ENCODE data around the gene CEMIP. TPM values are rescaled to one million over a fixed set of nuclear protein-coding genes. Genes with fewer than 3 reads are reported as not detected.
A peak's percentile ranks its signal among the peaks of the same experiment; 100 is the strongest.

CEMIP gene
- total and polyA plus RNA-seq, 12 donors, result 0.08 to 2.2 (median 0.35) TPM

DNA sequence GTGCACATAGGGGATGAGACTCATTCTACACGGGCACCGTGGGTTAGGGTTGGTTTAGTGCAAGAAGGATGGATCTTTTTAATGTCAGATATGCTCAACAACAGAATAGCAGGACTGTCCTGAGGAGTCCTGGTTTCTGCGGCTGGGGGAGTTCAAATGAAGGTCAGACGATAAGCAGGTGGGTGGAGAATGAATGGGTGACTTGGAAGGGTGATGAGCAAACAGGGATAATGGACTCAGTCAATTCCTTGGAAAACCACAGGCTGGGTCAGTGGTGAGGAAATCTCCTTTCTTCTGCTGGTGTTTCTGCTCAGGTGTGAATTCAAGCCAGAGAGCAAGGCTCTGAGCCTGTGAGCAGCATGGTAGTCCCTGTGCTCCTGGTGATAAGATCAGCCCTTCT lies 150.5 kb downstream of the CEMIP start:
- intact Hi-C loops (cut with DNase I), result no loop called here
- DNase-seq, result no peak
- Histone ChIP-seq H3K4me3 (no peak overlapping the region), H3K36me3 (replicated peaks in 1 of 2) (no peaks in the 10 kb centered on the region), H3K27me3 (no peaks in the 10 kb centered on the region), H3K4me1 (replicated peaks in 1 of 2) (no peaks in the 10 kb centered on the region), H3K27ac (no peak overlapping the region), H3K9me3 (replicated peaks in 1 of 3) (no peaks in the 10 kb centered on the region)
- TF ChIP-seq POLR2A (IDR thresholded peaks at IDR 0.05), result no peak
- TF ChIP-seq, protein P1, sequence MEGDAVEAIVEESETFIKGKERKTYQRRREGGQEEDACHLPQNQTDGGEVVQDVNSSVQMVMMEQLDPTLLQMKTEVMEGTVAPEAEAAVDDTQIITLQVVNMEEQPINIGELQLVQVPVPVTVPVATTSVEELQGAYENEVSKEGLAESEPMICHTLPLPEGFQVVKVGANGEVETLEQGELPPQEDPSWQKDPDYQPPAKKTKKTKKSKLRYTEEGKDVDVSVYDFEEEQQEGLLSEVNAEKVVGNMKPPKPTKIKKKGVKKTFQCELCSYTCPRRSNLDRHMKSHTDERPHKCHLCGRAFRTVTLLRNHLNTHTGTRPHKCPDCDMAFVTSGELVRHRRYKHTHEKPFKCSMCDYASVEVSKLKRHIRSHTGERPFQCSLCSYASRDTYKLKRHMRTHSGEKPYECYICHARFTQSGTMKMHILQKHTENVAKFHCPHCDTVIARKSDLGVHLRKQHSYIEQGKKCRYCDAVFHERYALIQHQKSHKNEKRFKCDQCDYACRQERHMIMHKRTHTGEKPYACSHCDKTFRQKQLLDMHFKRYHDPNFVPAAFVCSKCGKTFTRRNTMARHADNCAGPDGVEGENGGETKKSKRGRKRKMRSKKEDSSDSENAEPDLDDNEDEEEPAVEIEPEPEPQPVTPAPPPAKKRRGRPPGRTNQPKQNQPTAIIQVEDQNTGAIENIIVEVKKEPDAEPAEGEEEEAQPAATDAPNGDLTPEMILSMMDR (IDR thresholded peaks at IDR 0.05), result no peak
- 79 to 89% (median 88%) methylated on average over 4 of the region's 4 CpGs for WGBS, 4 donors

DNA sequence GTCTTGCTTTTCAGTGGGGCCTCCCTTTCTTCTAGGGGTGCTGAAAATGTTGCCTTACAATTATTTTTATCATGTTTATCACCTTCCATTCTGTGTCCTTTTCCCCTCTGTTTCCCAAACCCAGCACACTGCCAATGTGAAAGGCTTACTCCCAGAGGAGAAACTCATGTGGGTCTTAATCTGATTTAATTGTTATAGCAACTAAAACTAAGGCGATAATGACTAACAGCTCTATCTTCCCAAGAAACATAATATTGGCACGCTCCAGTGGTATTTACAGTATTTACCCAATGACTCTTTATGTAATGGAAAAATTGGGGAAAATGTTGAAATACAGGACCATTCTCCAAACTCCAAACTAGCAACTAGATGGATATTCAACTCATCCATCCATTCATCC lies 152.0 kb downstream of the CEMIP start:
- Histone ChIP-seq H3K4me1 (replicated peaks in 1 of 2) (no peaks in the 10 kb centered on the region), H3K9me3 (replicated peaks in 1 of 3) (no peaks in the 10 kb centered on the region), H3K27me3 (no peaks in the 10 kb centered on the region), H3K4me3 (no peak overlapping the region), H3K27ac (no peak overlapping the region), H3K36me3 (replicated peaks in 1 of 2) (no peaks in the 10 kb centered on the region)
- TF ChIP-seq POLR2A (IDR thresholded peaks at IDR 0.05), result no peak
- TF ChIP-seq, protein P1 (IDR thresholded peaks at IDR 0.05), result no peak
- WGBS, 4 donors, result 91 to 98% (median 94%) methylated on average over 2 of the region's 2 CpGs
- intact Hi-C loops (cut with DNase I), result no loop called here
- DNase-seq, result no peak

DNA sequence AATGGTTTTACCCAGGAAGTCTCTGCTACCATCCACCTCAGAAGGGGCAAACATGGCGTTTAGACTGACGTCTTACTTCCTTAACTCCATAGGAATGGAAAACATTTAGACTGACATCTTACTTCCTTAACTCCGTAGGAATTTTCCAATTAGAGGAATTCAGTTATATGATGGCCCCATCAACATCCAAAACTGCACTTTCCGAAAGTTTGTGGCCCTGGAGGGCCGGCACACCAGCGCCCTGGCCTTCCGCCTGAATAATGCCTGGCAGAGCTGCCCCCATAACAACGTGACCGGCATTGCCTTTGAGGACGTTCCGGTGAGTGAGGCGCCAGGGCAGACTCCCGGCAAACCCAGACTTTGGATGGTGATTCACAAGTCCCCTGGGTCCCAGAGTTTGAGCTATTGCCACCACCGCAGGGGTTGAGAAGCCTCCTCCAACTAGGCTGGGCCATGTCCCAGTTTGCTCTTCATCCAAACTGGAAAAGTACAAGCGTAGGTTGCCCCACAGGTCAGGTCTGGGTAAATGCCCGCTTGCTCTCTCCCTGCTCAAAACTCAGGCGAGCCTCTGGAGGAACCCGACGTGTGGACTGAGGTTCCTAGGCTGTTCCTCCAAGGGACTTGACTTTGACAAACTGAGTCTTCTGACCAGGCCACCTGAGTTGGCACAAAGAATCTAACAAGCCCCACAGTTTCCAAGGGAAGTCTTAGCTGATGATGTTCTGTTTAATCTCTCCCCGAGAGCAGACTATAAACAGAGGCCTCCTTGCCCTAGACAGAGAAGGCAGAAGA lies 152.7 kb downstream of the CEMIP start:
- H3K4me3 ChIP-seq, result no peak overlapping the region
- H3K27ac ChIP-seq, result peak overlapping the region in 1 of 5 donors; percentile 36
- intact Hi-C loops (cut with DNase I), result no loop called here
- H3K36me3 ChIP-seq (replicated peaks in 1 of 2), result no peaks in the 10 kb centered on the region
- 90 to 98% (median 94%) methylated on average over 12 to 20 of the region's 20 CpGs for WGBS, 4 donors
- no peaks in the 10 kb centered on the region for H3K9me3 ChIP-seq (replicated peaks in 1 of 3)
- TF ChIP-seq POLR2A (IDR thresholded peaks at IDR 0.05), result no peak
- TF ChIP-seq, protein P1 (IDR thresholded peaks at IDR 0.05), result no peak
- DNase-seq, result no peak
- H3K4me1 ChIP-seq (replicated peaks in 1 of 2), result no peaks in the 10 kb centered on the region
- H3K27me3 ChIP-seq, result no peaks in the 10 kb centered on the region

DNA sequence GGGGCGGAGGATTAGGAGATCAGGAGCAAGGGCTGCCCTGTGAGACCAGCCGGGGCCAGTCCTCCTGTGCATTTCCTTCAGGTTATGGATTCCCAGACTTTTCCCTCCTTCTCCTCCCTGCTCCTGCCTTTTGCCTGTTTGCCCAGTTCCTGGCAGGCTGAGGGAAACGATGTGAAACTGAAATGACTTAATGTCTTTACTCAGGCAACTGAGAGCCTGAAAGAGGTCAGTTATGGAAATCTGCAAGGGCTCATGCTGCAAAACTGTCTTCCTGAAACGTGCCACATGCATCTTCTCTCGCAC lies 153.3 kb downstream of the CEMIP start:
- H3K27me3 ChIP-seq, result no peaks in the 10 kb centered on the region
- DNase-seq, result no peak
- peak overlapping the region in 1 of 5 donors; percentile 36 for H3K27ac ChIP-seq
- H3K4me1 ChIP-seq (replicated peaks in 1 of 2), result no peaks in the 10 kb centered on the region
- WGBS, 4 donors, result 69 to 85% (median 72%) methylated on average over 4 to 5 of the region's 5 CpGs
- no peaks in the 10 kb centered on the region for H3K9me3 ChIP-seq (replicated peaks in 1 of 3)
- no peak overlapping the region for H3K4me3 ChIP-seq
- H3K36me3 ChIP-seq (replicated peaks in 1 of 2), result no peaks in the 10 kb centered on the region
- intact Hi-C loops (cut with DNase I), result no loop called here
- TF ChIP-seq, protein P1 (IDR thresholded peaks at IDR 0.05), result no peak
- no peak for TF ChIP-seq POLR2A (IDR thresholded peaks at IDR 0.05)

All from adrenal gland (tissue), 12 donors.